GM04504 (cell line): Measurements from ENCODE around the gene ILK.

Source experiments
- DNase-seq: peaks from one replicate; pipeline ENCODE4 v3.0.0-alpha.2; 2012; ENCODE audit warnings: low read depth

Gene ILK

DNA sequence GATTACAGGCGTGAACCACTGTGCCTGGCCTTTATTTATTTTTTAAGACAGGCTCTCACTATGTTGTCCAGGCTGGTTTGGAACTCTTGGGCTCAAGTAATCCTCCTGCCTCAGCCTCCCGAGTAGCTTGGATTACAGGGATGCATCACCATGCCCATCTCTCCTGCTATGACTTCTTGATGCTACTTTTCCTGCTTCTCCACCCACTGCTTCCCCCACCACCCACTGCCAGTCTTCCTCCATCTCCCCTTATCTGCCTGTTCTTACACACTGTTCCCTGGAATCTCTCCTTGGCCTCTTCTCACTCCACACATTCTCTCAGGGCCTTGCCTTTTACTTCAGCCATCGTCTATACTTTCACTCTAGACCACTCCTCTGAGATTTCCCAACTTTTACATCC is 32.9 kb downstream of the ILK start:
- DNase-seq, result no peak

GRCh38 chr11:6637871-6638270 is 34.3 kb downstream of the ILK start:
- DNase-seq, result peak; percentile 98

DNA sequence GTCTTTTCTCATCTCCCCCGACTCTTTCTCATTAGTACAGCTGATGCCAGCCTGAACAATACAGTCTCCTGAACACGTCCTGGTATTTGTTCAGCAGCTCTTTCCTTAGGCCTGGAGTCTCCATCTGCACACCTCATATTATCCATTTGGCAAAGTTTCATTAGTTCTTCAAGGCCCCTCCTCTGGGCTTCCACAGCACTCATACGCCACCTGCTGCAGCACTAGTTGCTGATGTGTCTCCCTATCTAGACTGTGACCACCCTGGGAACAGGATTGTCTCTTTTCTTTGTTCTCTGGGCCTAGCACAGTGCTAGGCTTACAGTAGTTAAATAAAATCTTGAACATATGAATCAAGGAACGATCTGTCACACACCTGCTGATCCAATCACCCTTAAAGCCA is 34.9 kb downstream of the ILK start:
- no peak for DNase-seq

GRCh38 chr11:6640036-6640984 is 36.7 kb downstream of the ILK start:
- DNase-seq, result no peak

GRCh38 chr11:6640985-6641701 is 37.6 kb downstream of the ILK start:
- DNase-seq, result no peak

GRCh38 chr11:6642957-6643356 is 39.4 kb downstream of the ILK start:
- no peak for DNase-seq

DNA sequence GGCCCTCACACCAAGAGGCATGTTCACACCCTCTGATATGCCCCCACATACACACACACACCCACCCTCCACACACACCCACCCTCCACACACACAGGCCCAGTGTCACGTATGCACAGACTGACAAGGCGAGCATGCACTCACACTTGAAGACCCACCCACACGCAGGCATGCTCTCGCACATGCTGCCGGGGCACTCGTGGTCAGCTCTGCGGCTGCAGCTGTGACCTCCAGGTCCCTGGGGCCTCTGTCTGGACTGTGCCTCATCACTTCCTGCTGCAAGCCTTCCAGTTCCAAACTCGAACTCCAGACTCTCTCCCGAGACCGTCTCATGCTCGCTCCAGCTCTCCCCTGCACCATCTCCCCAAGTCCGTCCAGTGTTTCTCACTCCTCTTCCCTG is 42.5 kb downstream of the ILK start:
- no peak for DNase-seq

- peak; percentile 64 for DNase-seq
Observed at GRCh38 chr11:6646576-6646917, 43.0 kb downstream of the ILK start.

DNA sequence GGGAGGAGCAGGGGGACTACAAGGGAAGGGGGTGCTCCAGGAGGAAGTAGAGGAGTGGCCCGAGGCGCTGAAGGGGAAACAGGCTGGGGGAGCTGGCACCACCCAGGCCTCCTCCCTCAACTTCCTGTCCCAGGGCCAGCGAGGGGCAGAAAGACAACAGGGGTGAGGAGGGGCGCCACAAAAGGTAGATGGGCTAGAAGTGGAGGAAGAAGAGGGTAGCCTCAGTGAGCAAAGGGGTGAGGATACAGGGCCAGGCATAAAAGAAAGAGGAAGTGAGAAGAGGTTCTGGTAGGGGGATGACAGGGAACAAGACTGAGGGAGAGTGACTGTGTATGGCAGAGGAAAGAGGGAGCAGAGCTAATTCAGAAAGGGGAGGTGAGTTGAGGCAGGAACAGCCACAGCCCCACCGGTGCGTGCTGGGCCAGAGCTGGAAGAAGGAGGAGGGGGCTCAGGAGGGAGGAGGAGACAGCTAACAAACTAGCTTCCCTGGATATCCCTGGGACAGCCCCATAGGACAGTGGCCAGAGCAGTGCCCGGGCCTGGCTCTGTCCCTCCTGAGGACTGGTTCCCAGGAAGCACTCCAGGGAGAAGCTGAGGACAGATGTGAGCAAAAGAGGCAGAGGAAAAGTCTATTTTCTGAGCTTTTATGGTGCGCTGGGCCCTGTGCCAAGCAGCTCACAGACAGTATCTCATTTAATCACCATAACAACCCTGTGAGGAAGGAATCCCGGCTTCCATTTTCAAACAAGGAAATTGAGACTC is 43.5 kb downstream of the ILK start:
- DNase-seq, result peak; percentile 74

DNA sequence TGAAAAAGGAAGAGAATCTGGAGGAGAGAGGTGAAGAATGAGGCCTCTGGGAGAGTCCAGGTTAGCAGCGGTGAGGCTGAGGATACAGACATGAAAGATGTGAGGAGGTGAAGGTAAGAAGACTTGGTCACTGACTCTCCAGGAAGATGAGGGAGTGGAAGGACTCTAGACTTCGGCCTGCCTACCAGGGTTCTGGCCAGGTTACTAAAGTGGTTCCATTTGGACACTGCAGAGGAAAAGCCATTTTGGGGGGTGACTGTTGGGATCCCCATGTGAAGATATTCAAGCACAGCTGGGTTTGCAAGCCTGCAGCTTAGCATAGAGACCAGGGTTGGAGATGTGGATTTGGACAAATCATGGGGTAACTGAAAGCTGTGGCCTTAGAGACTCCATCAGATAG is 44.3 kb downstream of the ILK start:
- no peak for DNase-seq

GRCh38 chr11:6648501-6648900 is 44.9 kb downstream of the ILK start:
- DNase-seq, result no peak

DNA sequence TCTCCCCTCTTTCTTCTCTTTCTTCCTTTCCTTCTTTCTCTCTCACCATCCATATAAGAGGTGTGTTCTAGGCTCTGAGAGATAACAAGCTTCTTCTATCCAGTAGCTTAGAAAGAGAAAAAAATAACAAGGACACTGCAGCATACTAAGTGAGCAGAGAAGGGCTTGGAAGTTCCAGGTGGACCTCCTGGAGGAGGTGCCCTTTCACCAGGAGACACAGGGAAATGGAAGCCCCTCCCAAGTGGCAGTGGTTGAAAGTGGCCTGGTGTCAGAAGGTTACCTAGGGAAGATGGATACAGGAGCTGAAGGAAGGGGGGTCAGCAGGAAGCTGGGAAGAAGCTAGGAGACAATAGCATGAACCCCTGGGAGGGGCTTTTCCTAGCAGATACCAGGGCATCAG is 46.5 kb downstream of the ILK start:
- DNase-seq, result no peak

GRCh38 chr11:6650980-6651379 is 47.4 kb downstream of the ILK start:
- no peak for DNase-seq

GRCh38 chr11:6652182-6652581 is 48.6 kb downstream of the ILK start:
- no peak for DNase-seq

DNA sequence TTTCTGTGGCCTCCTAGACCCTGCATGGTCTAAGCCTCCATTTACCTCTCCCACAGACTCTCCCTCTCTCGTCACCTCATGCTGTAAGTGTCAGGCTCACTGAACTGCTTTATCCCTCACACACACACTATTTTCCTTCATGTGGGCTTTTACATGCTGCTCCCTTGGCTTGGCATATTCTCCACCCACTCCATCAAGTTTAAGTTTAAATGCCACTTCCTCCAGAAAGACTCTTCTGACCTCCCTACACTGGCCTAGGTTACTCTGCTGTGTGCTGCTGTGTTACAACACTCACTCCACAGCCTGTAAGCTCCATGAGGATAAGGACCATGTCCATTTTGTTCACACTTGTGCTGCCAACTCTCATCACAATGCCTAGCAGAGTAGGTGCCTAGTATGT is 49.5 kb downstream of the ILK start:
- DNase-seq, result no peak

- no peak for DNase-seq
Observed at GRCh38 chr11:6653656-6654055, 50.1 kb downstream of the ILK start.

DNA sequence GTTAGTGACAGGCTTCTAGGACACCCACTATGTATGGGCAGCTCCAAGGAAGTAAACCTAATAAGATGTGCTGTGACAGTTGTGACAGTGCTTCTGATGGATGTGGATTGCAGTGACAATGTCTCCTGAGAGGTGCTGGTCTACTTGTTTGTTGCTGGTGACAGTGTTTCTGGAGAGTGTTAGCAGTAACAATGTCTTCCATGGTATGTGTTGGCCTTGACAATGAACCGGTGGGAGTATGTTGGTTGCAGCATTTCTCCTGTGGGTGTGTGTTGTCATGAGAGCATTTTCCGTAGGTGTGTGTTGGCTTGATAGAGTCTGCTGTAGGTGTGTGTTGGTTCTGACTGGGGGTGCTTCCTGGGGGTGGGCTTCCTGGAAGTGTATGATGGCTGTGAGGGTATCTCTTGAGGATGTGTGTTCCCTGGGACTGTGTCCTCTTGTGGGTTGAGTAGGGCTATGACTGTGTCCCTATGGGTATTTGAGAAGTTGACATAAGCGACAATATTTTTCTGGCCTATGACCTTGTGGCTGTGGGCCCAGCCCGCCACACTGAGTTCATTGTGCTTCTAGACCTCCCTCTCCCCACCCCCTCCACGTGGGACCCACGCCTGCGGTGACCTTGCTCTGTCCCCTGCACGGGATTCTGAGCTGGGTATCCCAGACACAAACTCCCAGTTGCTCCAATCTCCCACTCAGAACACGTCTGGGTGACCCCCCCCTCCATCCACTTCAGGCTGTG is 50.9 kb downstream of the ILK start:
- no peak for DNase-seq

DNA sequence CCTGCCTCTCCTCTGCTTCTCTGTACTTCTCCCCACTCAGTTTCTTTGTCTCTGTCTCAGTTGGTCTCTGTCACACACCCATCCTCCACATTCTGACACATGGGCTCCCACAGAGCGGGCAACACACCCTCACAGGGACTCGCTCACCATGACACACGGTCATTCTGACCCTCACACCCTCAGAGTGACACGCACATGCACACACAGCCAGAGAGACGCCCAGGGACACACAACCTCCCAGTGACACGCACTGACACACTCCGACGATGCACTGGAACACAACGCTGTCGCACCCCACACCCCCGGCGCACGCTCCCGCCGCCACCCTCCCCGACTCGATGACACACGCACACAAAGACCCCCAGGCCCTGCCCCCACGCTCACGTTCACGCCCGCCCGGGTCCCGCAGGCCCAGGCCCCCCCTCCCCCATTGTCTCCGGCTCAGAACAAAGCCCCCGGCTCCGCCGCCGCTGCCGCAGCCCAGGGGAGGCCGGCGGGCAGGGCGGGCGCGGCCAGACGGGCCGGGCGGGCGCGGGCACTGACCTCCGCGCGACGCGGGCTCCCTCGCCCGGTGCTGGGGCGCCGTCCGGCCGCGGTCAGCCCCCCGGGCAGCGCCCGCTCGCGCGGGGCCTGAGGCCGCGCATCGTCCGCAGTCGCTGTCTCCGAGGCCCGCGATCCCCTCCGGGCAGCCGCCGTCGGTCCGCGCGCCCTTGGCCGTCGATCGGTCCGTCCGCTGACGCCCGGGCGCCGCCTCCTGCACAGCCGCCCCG is 51.6 kb downstream of the ILK start:
- no peak for DNase-seq

DNA sequence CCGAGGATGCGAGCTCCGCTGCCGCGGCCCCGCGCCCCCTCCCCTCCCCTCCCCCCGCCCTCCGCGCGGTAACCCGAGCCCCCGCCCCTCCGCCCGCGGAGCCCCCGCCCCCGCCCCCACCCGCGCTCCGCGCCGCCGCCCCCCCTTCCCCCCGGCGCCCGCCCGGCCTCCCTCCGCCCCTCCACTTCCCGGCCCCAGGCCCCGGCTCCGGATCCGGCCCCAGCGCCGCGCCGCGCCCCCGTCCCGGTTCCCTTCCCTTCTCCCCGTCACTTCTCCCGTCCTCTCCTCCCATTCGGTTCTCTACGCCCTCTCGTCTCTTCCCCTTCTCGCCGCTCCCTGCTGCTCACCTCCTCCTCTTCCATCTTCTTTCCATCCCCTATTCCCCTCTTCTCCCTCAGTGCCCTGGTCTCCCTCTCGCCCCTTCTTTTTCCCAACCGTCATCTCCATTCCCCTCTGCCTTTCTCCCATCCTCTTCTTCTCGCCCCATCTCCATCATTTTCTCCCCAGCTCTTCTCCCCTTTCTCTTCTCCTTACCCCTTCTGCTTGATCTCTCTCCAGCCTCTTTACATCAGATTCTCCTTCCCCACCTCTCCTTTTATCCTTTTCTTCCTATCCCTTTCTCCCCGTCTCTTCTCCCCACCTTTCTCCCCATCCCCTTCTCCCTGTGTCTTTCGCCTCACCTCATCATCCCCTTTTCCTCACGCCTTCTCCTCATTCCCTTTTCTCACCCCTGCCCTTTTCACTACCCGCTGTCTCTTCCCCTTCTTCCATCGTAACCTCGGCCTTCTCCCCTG is 52.4 kb downstream of the ILK start, which contains the start of gene DCHS1:
Gene DCHS1 (minus strand): TSS at position 20 of the 794 bp plus-strand sequence. CDS start 14,196 bp downstream, outside the sequence.
- DNase-seq, result no peak

DNA sequence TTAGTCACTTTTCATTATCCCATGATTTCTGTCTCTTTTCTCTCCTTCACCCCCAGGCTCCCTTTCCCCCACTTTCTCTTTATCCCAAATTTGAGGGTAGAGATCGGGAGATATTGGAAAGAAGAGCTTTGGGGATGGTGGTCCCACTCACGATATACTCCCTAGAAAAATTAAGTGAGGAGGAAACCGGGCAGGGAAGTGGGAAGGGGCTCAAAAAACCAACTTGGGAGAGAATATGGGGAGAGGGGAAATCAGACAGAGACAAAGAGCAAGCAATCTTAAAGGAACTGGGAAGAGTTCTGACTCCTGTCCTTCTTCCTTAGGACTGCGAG is 53.0 kb downstream of the ILK start:
- DNase-seq, result no peak
